DMS79 treated with DMSO at 0.1 percent for 48 hours (cell line): ENCODE data around the gene CHRNA3.
A peak's percentile ranks its signal among the peaks of the same experiment; 100 is the strongest.

Experiments
- DNase-seq: peaks from one replicate; lab custom pipeline; 2025; lab: John Stamatoyannopoulos, UW

Gene CHRNA3

DNA sequence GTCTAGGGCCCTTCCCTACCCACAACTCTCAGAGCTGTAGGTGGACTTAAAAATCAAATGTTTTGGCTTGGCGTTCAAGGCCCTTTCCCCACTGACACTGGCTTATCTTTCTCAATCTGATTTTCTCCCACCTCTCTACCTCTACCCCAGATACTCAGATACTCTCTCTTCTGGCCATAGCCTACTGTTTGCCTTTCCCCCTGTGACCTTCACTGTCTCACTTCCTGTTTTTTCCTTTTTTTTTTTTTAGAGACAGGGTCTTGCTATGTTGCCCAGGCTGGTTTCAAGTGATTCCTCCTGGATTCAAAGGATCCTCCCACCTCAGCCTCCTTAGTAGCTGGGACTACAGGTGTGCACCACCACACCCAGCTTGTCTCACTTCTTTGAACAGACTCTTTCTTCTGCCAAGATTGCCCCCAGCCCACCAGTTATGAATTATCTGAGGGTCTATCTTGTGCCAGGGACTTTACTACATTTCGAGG is 15.6 kb upstream of the CHRNA3 start:
- DNase-seq, result no peak

DNA sequence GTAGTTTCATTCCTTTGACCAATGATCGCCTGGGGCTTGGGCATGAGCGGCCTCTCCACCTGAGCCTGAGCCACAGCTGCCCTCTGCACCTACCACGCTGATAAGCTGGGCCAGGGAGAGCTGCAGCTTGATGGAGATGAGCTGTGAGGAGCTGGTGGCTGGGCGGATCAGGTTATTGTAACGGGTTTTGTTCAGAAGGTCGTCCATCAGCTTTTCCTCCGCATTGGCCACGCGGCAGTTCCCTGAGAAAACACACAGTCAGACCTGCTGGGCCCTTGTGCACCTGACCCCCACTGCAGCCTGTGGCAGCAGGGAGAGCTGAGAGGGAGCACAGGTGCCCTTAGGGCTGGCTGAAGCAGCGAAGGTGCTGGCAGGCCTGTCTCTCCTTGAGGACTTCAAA is 14.6 kb upstream of the CHRNA3 start:
- no peak for DNase-seq

DNA sequence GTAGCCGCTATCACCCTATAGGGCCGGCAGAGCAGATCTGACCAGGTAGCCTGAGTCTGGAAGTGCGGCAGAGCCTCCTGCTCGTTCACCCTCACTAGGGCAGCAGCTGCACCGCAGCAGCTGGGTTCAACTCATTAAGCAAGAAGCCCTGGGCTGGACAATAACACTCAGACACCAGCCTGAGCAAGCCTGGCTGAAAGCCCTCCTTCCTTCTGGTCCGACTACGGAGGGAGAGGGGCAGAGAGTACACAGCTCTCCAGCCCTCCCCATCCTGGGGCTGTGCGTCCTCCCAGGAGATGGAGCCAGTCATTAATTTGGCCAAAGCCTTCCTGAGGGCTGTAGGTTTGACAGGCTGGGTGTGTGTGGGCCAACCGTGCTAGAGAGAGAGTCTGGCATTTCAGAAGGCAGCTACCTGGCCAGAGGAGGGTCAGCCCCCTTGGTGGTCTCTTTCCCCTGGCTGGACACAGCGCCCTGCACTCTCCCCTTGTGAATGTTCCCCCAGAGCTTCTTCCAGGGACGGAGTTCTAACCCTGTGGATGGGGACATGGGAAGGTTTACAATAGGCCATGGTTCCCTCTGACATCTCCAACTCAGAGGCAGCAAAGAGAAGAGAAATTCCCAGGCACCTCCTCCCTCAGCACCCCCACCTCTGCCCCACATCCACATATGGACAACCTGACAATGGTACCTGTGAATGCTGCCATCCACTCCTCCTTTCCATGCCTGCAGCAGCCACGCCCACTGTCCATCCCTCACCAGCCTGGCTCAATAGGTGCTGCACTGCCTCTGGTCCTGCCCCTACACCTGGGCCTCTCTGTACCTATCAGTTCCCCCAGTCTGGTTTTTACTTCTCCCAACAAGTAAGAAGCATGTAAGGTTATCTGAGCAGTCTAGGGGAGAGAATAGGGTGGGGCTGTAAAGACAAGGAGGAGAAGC is 13.7 kb upstream of the CHRNA3 start:
- no peak for DNase-seq

DNA sequence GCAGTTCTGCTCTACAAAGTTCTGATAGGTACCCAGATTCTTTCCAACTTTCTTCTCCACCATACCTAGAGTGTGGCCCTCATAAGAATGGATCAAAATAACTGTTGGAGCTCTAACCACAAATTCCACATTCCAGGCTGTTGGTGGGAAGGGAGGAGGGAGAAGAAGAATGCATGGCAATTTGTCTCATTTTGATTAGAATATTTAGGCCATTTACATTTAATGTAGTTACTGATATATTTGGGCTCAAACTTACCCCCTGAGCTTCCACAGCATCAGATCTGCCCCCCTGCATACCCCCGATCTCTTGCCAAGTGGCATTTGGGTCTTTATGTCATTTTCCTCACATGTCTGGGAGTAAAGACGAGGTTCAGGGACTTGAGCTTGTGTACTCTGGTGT is 12.6 kb upstream of the CHRNA3 start:
- no peak for DNase-seq

DNA sequence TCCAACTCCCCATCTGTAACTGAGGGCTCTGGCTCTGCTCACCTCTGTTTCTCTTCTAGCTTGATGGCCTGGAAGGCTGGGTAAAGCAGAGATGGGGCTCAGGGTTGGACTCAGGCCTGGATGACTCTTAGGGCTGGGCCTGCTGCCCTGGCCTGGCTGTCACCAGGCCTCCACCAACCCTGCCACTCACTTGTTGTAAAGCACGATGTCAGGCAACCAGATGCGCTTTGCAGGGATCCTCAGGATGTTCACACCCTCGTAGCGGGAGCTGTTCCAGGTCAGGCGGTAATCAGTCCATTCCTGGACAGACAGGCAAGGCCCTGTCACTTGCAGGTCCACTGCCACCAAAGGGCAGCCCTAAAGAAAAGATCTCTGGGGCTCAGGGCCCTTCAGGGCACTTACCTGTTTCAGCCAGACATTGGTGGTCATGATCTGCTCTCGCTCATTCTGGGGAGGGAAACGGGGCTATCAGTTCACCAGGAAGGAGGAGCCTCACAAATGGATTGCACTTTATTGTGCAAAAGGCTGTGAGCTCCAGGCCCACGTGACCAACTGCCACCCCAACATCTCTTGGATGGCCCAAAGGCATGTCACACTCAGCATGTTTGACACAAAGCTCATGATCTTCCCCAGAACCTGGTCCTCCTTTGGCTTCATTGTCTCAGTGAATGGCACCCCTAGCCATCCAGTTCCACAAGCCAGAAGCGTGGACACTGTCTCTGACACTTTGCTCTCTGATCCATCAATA is 10.3 kb upstream of the CHRNA3 start:
- no peak for DNase-seq

DNA sequence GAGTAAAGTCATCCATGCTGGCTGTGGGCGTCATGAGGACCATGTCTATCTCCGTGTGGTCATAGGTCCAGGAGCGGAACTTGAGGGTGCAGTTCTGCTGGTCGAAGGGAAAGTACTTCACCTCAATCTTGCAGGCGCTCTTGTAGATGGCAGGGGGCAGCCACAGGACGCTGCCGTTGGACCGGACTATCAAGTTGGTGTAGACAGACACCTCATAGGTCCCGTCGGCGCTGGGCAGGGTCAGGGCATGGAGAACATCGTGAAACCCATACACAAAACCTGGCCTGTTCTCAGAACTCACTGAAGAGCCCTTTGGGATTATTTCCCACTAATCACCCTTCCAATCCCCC is 8.9 kb upstream of the CHRNA3 start:
- no peak for DNase-seq

DNA sequence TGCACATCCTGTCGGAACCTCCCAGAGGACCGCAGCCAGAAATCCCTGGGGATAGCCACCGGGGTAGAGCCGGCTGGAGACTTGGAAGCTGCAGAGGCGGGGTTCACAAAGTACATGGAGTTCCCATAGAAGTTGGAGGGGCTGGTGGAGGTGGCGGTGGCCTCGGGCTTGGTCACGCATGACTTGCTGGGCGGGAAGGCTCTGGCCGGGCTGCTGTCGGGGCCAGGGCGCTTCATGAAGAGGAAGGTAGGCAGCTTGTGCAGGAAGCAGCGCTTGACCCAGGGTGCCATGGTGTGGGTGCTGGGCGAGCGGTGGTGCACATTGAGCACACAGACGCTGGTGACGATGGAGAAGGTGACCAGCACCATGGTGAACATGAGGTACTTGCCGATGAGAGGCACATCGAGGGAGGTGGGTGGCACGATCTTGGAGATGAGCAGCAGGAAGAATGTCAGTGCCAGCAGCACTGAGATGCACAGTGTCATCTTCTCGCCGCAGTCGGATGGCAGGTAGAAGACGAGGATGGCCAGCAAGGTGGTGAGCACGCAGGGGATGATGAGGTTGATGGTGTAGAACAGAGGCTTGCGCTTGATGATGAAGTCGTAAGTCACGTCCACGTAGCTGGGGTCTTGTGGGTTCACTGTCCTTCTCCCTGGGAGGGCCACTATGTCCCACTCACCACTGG is 8.4 kb upstream of the CHRNA3 start:
- no peak for DNase-seq

DNA sequence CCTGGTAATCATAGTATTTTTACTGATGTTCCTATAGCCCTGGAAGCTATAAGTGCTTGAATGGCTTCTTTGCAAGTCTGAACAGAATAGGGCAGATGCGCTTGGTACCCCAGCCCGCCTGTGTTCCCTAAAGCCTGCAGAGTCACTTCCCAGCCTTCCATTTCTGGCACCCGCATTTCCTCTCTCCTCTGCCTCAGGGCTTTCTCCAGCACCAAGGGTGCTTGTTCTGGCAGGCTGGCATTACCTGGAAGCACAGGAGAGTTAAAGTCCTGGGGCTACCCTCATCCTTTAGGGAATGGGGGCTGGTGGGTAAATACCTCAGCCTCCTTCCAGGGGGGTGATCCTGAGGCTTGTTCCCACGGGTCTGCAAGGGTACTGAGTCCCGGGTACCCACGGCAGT is 7.4 kb upstream of the CHRNA3 start:
- no peak for DNase-seq

DNA sequence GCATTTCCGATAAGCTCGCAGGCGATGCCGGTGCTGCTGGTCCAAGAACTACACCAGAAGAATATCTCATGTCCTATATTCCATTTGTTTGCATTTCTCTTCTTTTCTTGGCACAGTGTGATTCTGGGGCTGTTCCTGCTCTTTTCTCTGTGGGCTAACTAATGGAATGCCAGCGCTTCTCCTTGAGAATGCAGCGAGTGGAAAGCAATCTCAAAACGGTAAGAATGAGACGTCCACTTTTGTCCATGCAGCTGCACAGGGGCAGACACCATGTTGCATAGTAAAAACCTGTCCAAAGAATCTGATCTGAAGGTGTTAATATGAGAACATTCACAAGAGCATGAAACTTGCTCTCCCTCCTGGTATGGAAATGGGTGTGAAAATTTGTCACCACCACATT is 6.6 kb upstream of the CHRNA3 start:
- no peak for DNase-seq

DNA sequence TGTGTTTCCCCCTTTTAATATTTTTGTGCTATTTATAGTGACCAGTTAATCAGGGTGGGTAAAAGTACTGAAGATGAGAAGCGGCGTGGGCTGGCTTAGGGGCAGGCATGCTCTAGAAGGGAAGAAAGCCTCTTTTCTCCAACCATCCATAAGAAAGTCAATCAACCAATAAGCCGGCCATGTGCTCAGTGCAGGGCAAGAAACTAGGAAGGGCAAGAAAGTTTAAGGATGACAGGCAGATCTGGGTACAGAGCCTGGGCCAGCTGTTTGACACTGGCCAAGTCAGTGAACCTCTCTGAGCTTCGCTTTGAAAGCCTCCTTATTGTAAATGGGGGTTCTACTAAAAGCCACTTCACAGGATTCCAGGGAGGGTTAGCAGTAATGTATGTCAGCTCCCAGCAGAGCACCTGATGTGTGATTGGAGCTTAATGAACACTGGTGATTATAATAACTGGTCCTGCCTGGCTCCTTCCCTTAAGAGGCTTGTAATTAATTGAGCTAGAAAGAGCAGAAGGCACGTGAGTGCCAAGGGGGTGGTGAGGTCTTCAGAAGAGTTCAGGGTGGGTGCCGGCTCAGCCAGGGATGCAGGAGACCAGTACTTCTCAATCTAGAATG is 5.7 kb upstream of the CHRNA3 start:
- DNase-seq, result peak; percentile 54

DNA sequence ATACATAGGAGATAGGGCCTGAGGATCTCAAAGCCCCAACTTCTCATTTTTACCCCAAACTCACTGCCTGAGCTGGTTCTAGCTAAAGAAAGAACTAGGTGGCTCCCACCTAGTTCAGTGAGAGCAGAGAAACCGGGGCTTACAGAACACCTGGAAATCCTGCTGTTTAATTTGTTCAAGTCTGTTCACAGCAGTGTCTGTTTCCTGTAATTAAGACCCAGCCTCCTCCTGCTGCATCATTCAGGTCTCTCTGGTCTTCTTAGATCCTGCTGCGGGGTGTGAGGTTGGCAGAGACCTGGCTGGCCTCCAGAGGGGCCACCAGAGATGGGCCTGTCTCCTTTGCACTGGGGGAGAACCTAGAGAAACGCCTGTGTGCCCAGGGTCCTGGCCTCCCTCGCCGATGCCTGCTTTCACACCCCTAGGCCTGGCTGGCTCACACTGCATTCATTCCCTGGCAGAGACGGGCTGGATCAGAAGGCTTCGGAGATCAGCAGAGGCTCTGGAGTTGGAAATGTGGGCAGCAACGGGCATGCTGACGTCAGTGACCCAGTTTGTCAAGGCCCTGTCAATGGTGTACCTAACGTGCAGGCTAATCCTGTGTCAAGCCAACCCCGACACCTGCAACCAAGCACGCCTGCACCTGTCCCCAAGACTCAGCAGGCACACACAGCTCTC is 4.9 kb upstream of the CHRNA3 start:
- peak; percentile 38 for DNase-seq

DNA sequence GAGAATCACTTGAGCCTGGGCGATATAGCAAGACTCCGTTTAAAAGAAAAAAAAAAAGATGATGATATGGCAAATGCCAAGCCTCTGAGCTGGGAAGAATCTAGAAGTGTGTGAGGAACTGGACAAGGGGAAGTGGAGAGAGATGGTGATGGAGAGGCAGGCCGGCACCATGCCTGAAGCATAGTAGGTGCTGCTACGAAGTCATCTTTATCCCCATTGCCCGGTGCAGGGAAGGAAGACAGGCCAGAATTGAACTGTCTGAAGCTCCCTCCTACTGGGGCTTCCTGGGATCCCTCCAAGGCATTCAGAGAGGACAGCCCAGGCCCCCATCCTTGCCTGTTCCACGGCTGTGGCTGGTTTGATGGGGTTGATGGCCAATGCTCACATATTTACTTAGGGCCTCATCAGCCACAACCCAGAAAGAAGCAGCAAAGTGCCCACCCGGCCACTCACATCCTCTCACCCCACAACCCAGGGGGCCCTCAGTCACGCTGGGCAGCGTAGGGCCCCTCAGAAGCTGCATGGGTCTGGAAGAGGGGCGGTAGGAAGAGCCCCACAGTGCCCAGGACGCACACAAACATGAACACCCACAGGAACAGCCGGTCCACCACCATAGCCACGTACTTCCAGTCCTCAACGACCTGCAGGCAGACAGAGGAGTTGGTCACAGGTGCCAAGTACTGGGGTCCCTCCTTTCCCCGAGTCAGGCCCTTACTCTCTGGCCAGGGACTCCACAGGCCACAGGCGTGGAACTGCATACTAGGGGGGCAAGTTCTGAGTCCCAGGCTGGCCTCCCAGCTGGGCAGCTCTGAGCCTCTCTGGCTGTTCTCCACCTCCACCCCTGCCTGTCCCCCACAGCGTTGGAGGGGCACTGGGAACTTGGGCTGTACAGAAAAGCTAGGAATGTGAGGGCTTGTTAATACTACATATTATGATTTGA is 4.1 kb upstream of the CHRNA3 start:
- no peak for DNase-seq

DNA sequence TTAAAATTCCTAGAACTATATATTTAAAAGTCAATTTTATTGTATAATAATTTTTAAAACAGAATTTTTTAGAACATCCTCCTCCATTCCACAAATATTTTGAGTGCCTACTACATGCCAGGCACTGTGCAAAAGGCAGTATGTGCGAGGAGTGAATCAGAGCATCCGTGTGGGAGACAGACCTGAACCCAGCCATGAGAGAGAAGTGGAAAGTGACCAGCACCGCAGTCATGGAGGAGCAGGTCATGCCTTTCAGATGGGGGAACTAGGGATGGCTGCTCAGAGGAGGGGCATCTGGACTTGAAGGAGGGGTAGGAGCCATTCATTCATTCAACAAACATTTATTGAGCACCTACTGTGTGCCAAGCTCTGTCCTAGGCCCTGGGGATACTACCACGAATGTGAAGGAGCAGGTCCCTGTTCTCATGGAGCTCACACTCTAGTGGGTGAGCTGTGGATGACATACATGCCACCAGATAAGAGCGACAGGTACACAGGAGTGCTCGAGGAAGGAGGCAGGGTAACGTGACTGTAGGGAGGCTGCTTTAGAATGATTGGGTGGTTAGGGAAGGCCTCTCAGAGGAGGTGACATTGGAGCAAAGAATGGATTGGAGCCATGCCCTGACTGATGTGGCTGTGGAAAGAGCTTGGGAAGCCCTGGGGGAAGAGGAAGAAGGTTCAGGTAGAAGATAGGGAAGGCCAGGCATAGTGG is 3.1 kb upstream of the CHRNA3 start:
- DNase-seq, result no peak

DNA sequence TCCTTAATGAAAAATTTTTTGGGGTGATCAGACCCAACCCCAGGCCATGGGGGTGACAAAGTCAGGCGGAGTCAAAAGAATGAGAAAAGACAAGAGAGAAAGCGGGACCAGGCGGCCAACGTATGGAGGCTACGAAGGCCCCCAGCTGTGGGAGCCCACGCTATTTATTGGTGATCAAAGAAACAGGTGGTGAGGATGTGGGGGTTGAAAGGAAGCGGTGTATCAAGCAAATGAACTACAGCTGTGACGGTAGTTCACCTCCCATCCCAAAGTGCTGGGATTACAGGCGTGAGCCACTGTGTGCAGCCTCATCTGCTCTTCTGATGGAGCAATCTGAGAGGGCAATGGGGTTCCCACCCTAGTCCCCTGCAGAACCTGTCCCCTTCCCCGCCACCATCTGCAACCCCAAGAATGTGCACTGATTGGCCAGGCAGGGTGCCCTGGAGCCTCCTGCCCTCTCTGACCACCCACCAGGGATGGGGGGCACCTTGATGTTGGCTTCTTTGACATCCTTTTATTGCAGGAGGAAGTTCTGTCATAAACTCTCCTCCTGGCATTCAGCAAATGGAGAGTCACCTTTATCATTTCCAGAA is 1.1 kb upstream of the CHRNA3 start:
- DNase-seq, result no peak

DNA sequence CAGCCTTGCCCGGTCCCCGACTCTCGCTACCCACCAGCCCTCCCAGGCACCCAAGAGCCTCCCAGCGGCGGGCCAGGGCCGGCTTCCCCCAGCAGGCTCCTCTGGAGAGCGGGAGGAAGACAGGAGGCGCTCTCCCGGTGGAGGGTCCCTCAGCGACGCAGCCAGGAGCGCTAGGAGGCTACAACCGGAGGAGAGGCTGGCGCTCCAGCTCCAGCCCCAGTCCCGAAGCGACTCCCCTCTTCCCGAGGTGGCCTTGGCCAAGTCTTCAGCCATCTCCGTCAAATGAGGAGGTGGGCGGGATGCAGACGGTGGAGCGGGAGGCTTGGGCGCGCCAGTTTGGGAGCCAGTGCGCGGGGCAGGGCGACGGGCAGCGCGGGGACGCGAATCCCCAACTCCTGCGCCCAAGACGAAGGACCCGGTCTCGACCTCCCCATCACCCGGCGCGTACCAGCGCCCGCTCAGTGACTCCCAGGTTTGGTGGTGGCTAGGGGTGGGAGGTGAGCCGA is 722 bp downstream of the CHRNA3 start:
- no peak for DNase-seq

DNA sequence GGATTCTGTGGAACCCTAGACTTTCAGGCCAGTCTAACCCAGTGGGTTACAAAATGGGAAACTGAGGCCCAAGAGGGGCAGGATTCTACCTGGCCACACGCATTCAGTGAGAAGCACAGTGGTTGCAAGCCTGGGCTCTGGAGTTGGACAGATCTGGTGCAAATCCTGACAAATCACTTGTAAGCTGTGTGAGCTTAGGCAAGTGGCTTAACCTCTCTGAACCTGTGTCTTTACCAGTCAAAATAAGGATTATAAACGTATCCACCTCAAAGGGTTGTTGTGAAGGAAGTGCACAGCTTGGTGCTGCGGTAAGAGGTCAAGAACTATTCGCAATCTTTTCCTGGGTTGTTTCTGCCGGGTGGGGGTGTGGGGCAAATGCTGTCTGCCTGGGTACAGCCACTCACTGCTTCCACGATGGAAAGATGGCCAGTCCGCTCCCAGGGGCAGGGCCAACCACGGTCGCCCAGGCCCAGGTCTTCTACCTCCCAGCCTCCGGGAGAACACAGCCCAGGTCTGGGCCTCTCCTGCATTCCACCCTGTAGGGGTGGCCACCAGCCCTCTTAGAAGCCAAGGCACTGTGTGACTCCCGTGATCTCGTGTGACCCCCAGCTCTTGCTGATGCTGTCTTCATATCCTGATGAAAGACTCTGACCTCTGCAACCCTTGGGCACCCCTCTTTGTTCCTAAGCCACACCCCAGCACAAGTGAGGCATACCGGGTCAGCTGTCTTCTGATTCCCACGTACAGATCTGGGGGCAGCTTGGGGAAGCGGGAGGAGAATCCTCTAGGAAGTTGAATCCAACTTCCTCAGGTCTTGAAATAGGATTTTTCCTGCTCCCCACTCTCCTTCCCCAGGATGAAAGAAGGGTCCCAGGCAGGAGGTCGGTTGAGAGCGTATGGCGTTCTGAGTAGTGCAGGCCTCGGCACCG is 1.5 kb downstream of the CHRNA3 start:
- DNase-seq, result no peak

DNA sequence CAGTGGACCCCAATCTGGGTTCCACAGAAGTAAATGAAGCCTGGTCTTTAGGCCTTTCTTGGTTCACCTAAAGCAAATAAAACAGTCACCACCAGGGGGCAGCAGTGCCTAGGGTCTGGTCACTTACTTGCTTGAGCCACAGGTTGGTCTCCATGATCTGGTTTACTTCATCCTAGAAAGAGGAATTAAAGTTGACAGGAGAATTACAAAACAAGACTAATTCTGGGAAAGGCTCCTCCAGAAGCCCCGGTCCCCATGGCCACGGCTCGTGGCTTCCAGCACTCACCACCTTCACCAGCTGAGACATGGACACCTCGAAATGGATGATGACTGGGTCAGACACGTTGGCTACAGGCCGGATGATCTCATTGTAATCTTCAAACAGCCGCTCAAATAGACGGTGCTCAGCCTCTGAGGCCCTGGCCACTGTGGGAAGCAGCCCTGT is 2.3 kb downstream of the CHRNA3 start:
- peak; percentile 56 for DNase-seq

DNA sequence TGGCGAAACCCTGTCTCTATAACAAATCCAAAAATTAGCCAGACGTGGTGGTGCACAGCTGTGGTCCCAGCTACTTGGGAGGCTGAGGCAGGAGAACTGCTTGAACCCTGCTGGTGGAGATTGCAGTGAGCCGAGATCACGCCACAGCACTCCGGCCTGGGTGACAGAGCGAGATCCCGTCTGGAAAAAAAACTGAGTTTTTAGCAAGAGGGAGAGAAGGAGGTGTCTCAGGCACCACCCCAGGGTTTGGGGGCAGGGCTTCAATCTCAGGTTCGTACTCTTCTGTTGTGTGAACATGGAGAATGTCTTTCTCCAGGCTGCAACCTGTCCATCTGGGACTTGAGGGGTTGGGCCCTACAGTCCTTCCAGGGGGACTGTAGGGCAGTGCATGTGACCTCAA is 2.7 kb downstream of the CHRNA3 start:
- DNase-seq, result no peak
